PC-3 (cell line): ENCODE measurements around the gene OR4K2. TPM values are rescaled to one million over a fixed set of nuclear protein-coding genes. Genes with fewer than 3 reads are reported as not detected.
"Not testable (repeated sequence)": the region's sequence is repeated elsewhere in the genome, so short reads cannot be mapped to it uniquely, and the experiment has no call there.

Experiments
- ATAC-seq: fragments of 200-7000 bp; cut with Tn5 transposase; 2 replicates; pipeline ENCODE4 v1.9.1; 2020; ENCODE audit warnings: mild to moderate bottlenecking, moderate library complexity
- Bru-seq: library from RNA; stranded (reverse); fragments of 400-500 nt; gene quantifications from one replicate; lab custom pipeline; 2021; lab: Mats Ljungman, UMichigan
- BruChase-seq, 2 experiments: library from RNA; stranded (reverse); fragments of 400-500 nt; gene quantifications; one replicate each; lab custom pipeline; 2021; lab: Mats Ljungman, UMichigan
- BruUV-seq: library from RNA; stranded (reverse); fragments of 400-500 nt; replicated peaks from 2 replicates; lab custom pipeline; 2021; lab: Mats Ljungman, UMichigan
- CTCF ChIA-PET: fragments of 300-600 bp; sonication (Branson Sonifier 250); formaldehyde crosslinking; loops from one replicate; lab custom pipeline; 2022; ENCODE audit warnings: antibody characterized with exemption; lab: Charles Lee
- POLR2A ChIA-PET: fragments of 300-600 bp; sonication (Branson Sonifier 250); formaldehyde crosslinking; loops from one replicate; lab custom pipeline; 2022; ENCODE audit warnings: antibody characterized with exemption; ENCODE audit not compliant: unreplicated experiment; lab: Charles Lee
- DNase-seq: peaks from one replicate; pipeline ENCODE4 v3.0.0-alpha.2; 2015
- H2AFZ ChIP-seq: fragments of 300-600 bp; sonication (generic); 2 replicates; pipeline ENCODE4 v1.6.0; 2016; ENCODE audit warnings: antibody characterized with exemption, low read length
- H3F3A ChIP-seq: fragments of 300-600 bp; sonication (generic); one replicate; pipeline ENCODE4 v1.6.0; 2017; ENCODE audit warnings: antibody characterized with exemption, low read length, control low read depth, mild to moderate bottlenecking; ENCODE audit not compliant: unreplicated experiment
- H3K27ac ChIP-seq: fragments of 300-600 bp; sonication (generic); 2 replicates; pipeline ENCODE4 v1.5.1; 2016; ENCODE audit warnings: mild to moderate bottlenecking, low read length
- H3K27me3 ChIP-seq: fragments of 300-600 bp; sonication (generic); 2 replicates; pipeline ENCODE4 v1.6.1; 2016; ENCODE audit warnings: low read length, mixed read lengths
- H3K36me3 ChIP-seq: fragments of 300-600 bp; sonication (generic); 2 replicates; pipeline ENCODE4 v1.6.1; 2016; ENCODE audit warnings: low read depth, mixed run types, low read length, mixed read lengths
- H3K4me1 ChIP-seq: fragments of 300-600 bp; sonication (generic); 2 replicates; pipeline ENCODE4 v1.5.1; 2016; ENCODE audit warnings: low read length; ENCODE audit not compliant: insufficient read depth
- H3K4me2 ChIP-seq: fragments of 300-600 bp; sonication (generic); 2 replicates; pipeline ENCODE4 v1.6.0; 2016; ENCODE audit warnings: low read length
- H3K4me3 ChIP-seq: fragments of 300-600 bp; sonication (generic); 2 replicates; pipeline ENCODE4 v1.5.1; 2016; ENCODE audit warnings: mild to moderate bottlenecking, low read length, mixed read lengths
- H3K79me2 ChIP-seq: fragments of 300-600 bp; sonication (generic); 2 replicates; pipeline ENCODE4 v1.6.1; 2017; ENCODE audit warnings: low read length, mixed read lengths
- H3K9ac ChIP-seq: fragments of 300-600 bp; sonication (generic); 2 replicates; pipeline ENCODE4 v1.6.0; 2016; ENCODE audit warnings: mild to moderate bottlenecking, low read length
- H3K9me2 ChIP-seq: fragments of 300-600 bp; sonication (generic); replicated peaks from 2 replicates; pipeline ENCODE4 v1.6.1; 2016; ENCODE audit warnings: mixed run types, low read length, mixed read lengths
- H3K9me3 ChIP-seq: fragments of 300-600 bp; sonication (generic); 2 replicates; pipeline ENCODE4 v1.6.1; 2016; ENCODE audit warnings: low read length, mixed read lengths
- H4K20me1 ChIP-seq: fragments of 300-600 bp; sonication (generic); 2 replicates; pipeline ENCODE4 v1.6.1; 2016; ENCODE audit warnings: low read length, mixed read lengths
- EZH2 ChIP-seq: fragments of 300-600 bp; sonication (generic); IDR thresholded peaks from one replicate; pipeline ENCODE4 v1.6.1; 2017; ENCODE audit warnings: antibody characterized with exemption, mild to moderate bottlenecking, low read length; ENCODE audit not compliant: unreplicated experiment
- EZH2phosphoT487 ChIP-seq: fragments of 300-600 bp; sonication (generic); IDR thresholded peaks from 2 replicates; pipeline ENCODE4 v1.6.1; 2018; ENCODE audit warnings: mild to moderate bottlenecking, antibody characterized with exemption, low read length, borderline replicate concordance
- intact Hi-C: fragments of 100-400 bp; cut with micrococcal nuclease; formaldehyde crosslinking; loops from 2 replicates; pipeline ENCODE4 v1.9.0; 2023
- long read RNA-seq: library from polyadenylated mRNA; unstranded; transcript quantifications from one replicate; pipeline ENCODE4 v2.0.0, GENCODE V29; 2021; ENCODE audit not compliant: unreplicated experiment
- total RNA-seq: library from RNA; depleted of rRNA; stranded (reverse); fragments of >200 nt; gene quantifications from 2 replicates; pipeline ENCODE4 v1.2.3, GENCODE V29; 2014; rRNA removed
- TF ChIP-seq, protein P1 (sequence below): fragments of 300-600 bp; sonication (generic); conservative IDR thresholded peaks from 2 replicates; pipeline ENCODE4 v1.5.1; 2017; ENCODE audit warnings: antibody characterized with exemption, low read depth, mild to moderate bottlenecking, low read length

The OR4K2 gene, protein sequence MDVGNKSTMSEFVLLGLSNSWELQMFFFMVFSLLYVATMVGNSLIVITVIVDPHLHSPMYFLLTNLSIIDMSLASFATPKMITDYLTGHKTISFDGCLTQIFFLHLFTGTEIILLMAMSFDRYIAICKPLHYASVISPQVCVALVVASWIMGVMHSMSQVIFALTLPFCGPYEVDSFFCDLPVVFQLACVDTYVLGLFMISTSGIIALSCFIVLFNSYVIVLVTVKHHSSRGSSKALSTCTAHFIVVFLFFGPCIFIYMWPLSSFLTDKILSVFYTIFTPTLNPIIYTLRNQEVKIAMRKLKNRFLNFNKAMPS
- total RNA-seq (not detected in 2 replicates), Bru-seq, nascent RNA (not detected), BruChase-seq, experiment 1, labeled RNA remaining after a 6-hour chase (not detected), BruChase-seq, experiment 2, labeled RNA remaining after a 2-hour chase (not detected)
- long read RNA-seq = 0 reads

DNA sequence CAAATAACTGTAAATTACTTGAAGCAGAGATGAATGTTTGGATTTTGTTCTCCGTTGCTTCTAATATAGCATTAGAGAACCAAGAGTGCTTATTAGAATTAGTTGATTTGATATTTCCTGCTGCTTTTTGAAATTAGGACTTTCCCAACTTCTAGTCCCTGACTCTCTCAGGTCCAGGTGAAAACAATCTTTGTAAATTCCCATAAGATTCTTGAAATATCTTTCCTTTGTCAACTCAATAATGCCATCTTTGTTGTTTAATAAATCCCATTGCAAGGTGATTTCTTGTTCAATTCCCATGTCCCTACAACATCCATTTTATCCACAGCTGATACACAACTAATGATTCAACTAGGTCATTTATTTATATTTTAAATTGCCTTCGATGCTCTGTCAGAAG, at the start of gene OR4K2:
TSS of gene OR4K2 (plus strand) at position 301 of the 400 bp plus-strand sequence. CDS start 1,126 bp downstream, outside the sequence.
- CTCF ChIA-PET = no interaction called here
- no peak for ATAC-seq
- TF ChIP-seq, protein P1, sequence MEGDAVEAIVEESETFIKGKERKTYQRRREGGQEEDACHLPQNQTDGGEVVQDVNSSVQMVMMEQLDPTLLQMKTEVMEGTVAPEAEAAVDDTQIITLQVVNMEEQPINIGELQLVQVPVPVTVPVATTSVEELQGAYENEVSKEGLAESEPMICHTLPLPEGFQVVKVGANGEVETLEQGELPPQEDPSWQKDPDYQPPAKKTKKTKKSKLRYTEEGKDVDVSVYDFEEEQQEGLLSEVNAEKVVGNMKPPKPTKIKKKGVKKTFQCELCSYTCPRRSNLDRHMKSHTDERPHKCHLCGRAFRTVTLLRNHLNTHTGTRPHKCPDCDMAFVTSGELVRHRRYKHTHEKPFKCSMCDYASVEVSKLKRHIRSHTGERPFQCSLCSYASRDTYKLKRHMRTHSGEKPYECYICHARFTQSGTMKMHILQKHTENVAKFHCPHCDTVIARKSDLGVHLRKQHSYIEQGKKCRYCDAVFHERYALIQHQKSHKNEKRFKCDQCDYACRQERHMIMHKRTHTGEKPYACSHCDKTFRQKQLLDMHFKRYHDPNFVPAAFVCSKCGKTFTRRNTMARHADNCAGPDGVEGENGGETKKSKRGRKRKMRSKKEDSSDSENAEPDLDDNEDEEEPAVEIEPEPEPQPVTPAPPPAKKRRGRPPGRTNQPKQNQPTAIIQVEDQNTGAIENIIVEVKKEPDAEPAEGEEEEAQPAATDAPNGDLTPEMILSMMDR = no peak
- TF ChIP-seq EZH2phosphoT487 (no peak), EZH2 (no peak)
- Histone ChIP-seq H3K4me1 (no peaks in the 10 kb centered on the region), H3K27ac (no peak within 1 kb of the TSS), H3K9me3 (no peaks in the 10 kb centered on the region), H3K27me3 (no peaks in the 10 kb centered on the region; the same call in 1 of the 2 replicates), H3K36me3 (no peaks in the 10 kb centered on the region), H3K4me2 (no peak within 1 kb of the TSS), H3K9ac (no peak within 1 kb of the TSS), H3F3A (no peaks in the 10 kb centered on the region), H3K9me2 (no peaks in the 10 kb centered on the region), H2AFZ (no peak within 1 kb of the TSS), H4K20me1 (no peaks in the 10 kb centered on the region), H3K79me2 (no peaks in the 10 kb centered on the region), H3K4me3 (no peak within 1 kb of the TSS)
- BruUV-seq = no TSS peak
- POLR2A ChIA-PET = no interaction called here
- intact Hi-C loops = no loop called here
- no peak for DNase-seq

DNA sequence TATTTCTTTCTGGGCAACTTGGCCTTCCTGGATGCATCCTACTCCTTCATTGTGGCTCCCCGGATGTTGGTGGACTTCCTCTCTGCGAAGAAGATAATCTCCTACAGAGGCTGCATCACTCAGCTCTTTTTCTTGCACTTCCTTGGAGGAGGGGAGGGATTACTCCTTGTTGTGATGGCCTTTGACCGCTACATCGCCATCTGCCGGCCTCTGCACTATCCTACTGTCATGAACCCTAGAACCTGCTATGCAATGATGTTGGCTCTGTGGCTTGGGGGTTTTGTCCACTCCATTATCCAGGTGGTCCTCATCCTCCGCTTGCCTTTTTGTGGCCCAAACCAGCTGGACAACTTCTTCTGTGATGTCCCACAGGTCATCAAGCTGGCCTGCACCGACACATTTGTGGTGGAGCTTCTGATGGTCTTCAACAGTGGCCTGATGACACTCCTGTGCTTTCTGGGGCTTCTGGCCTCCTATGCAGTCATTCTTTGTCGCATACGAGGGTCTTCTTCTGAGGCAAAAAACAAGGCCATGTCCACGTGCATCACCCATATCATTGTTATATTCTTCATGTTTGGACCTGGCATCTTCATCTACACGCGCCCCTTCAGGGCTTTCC, 47.2 kb upstream of the OR4K2 start:
- H3K79me2 ChIP-seq, H3K4me1 ChIP-seq, H4K20me1 ChIP-seq, H3K9me2 ChIP-seq, H3K27me3 ChIP-seq, H3K27ac ChIP-seq, H3K9me3 ChIP-seq, H3K4me2 ChIP-seq, H2AFZ ChIP-seq, BruUV-seq, ATAC-seq, POLR2A ChIA-PET, H3K36me3 ChIP-seq, intact Hi-C loops, CTCF ChIA-PET, H3F3A ChIP-seq, DNase-seq, H3K4me3 ChIP-seq, H3K9ac ChIP-seq: not testable (repeated sequence)

DNA sequence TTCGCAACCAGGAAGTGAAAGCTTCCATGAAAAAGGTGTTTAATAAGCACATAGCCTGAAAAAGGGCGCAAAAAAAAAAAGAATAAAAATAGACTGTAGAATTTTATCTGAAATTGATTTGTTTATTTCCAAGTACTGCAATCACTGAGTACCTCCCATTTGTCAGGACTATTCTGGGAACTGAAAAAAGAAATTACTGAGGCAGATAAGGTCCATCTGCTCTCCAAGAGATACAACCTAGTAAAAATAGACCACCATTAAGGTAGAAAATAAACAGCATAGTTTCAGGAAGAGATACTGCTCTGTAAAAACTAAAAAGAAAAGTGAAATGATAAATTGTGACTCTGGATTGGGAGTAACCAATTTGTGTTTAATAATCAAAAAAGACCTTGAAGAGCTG, 46.6 kb upstream of the OR4K2 start:
- intact Hi-C loops = no loop called here
- ChIA-PET CTCF (no interaction called here), POLR2A (no interaction called here)
- BruUV-seq = no TSS peak
- H3K27me3 ChIP-seq = no peaks in the 10 kb centered on the region
- ATAC-seq = no peak
- H3K79me2 ChIP-seq = no peaks in the 10 kb centered on the region
- no peaks in the 10 kb centered on the region for H3K9me2 ChIP-seq
- no peak overlapping the region for H3K9ac ChIP-seq
- H3K36me3 ChIP-seq = no peaks in the 10 kb centered on the region
- H4K20me1 ChIP-seq = no peaks in the 10 kb centered on the region
- H2AFZ ChIP-seq = no peak overlapping the region
- no peaks in the 10 kb centered on the region for H3K4me1 ChIP-seq
- no peak overlapping the region for H3K4me3 ChIP-seq
- H3K9me3 ChIP-seq = peaks cover 9% of the 10 kb centered on the region; the same call in 1 of the 2 replicates
- no peak overlapping the region for H3K4me2 ChIP-seq
- TF ChIP-seq, protein P1 = no peak
- no peak for TF ChIP-seq EZH2
- DNase-seq = no peak
- no peaks in the 10 kb centered on the region for H3F3A ChIP-seq
- H3K27ac ChIP-seq = no peak overlapping the region

DNA sequence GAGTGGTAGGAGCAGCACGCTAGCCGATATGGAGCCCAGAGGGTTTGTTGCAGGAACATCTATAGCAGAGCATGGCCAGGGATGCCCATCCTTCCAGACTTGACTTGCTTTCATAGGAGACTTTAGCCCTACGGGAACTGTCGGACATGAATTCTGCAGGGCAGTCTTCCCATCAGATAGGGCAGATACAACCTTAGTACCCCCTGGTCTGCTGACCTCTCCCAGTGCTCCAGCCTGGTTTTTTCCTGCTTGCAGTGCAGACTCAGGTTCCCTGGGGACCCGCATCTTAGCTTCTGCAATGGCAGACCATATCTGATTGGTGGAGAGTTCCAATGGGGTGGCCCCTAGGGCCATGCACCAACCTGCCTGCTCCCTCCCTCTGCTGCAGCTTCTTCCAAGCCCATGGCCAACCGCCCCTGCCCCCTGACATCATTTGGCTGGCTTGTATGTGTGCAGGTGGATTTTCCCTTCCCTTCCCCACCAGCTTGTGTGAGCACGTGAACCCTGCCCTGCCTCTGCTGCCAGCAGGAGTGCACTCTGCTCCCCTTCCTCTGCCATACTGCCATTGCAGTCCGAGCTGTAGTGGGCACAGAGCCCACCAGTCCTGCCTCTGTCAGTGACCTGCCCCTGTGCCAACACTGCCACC, 40.6 kb upstream of the OR4K2 start:
- CTCF ChIA-PET, BruUV-seq, POLR2A ChIA-PET: not testable (repeated sequence)

More for the DNA sequence above, 40.6 kb upstream of the OR4K2 start:
- peaks cover 40% of the 10 kb centered on the region for H3K9me3 ChIP-seq
- H3K4me3 ChIP-seq, H3F3A ChIP-seq, H3K27me3 ChIP-seq, H3K4me1 ChIP-seq, DNase-seq, H3K9me2 ChIP-seq, H3K4me2 ChIP-seq, H4K20me1 ChIP-seq, H3K27ac ChIP-seq, H3K9ac ChIP-seq, H2AFZ ChIP-seq, ATAC-seq, H3K36me3 ChIP-seq, intact Hi-C loops, H3K79me2 ChIP-seq: not testable (repeated sequence)
